NCI-H446 (cell line): Measurements from ENCODE around the gene SPAG9.

Experiments used
- DNase-seq, 2 experiments: peaks; one replicate each; lab custom pipeline; 2025; lab: John Stamatoyannopoulos, UW

The SPAG9 gene

DNA sequence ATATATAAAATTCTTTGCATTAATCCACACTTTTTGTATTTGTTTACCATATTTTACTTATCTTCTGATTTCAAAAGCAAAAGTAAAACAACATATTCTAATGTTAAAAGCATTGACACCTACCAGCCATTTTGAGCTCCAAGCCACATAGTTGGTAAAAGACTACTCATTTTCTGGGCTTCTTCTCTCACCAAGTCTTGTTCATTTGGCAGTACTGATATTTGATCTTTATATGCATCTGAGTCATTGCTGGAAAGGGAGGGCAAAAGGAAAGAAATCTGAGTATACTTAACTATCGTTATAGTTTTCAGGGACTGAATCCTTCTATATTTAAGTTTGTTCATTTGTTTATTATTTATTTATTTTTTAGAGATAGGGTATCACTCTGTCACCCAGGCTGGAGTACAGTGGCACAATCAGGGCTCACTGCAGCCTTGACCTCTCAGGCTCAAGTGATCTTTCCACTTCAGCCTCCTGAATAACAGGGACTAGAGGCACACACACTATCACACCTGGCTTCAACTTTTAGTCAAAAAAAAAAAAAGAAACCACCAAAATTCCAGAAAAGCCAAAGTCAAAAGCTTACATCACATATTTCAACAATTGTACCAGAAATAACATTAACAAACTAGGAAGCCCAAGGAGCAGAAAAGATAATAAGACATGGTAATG, 133.5 kb downstream of the SPAG9 start:
- no peak for DNase-seq

GRCh38 chr17:50981279-50981678, 139.4 kb downstream of the SPAG9 start:
- no peak for DNase-seq

GRCh38 chr17:50979524-50979927, 141.1 kb downstream of the SPAG9 start:
- no peak for DNase-seq

DNA sequence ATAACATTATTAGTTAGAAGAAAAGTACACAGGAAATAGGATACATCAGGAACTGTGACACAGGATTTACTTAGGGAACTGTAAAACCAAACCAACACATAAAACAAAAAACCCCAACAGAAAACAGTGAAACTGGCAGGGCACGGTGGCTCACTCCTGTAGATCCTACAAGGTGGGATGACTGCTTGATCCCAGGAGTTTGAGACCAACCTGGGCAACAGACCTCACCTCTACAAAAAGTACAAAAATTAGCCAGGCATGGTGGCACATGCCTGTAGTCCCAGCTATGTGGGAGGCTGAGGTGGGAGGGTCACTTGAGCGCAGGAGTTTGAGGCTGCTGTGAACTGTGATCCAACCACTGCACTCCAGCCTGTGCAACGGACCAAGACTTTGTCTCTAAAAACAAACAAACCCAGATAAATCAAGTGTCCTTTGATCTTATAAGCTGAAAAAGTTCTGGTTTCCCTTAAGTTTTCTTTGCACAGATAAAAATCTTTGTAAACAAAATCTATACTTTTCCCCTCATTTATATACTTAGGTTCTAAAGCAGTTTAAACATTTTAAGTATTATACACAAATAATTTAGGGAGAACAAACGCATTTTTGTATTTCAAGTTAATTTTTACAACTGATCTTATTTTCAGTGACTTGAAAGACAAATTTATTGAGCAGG, 143.0 kb downstream of the SPAG9 start:
- no peak for DNase-seq

- no peak for DNase-seq
These were observed 143.7 kb downstream of the SPAG9 start for GRCh38 chr17:50976951-50977472.

- DNase-seq = no peak
These were observed 146.8 kb downstream of the SPAG9 start for GRCh38 chr17:50973557-50974494.

DNA sequence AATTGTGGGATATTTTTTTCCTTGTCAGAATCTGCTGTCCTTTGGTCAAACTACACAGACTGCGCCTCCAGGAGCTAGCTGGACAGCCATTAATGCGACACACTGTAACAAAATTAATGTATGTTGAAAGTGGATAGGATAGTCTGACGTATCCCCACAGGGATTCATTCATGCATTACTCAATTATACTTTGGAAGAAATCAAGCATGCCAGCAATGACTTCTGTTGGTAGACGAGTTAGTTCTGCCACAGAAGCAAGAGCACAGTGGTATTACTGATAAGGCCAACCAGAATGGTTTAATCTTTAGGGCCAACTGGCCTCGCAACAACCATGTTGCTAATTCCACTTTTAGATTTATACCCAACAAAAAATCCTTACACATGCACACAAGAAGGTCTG, 148.1 kb downstream of the SPAG9 start:
- DNase-seq = no peak

DNA sequence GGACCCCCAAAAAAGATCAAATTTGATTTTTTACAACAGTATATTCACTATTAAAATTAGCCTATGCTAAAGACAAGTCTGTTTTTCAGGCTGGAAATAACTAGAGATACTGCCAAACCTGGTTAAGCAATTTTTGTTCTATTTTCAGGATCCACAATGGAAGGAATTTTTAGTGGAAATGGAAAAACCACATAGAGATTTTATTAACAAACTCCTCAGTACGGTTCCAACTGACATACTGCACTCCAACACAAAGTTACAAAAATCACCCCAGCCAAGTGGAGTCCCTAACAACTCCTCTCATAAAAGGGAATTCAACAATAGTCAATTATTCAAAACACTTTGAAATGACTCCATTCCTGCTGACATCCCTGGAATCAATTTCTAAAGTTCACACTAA, 152.9 kb downstream of the SPAG9 start:
- no peak for DNase-seq

- DNase-seq = no peak
These were observed 154.5 kb downstream of the SPAG9 start for GRCh38 chr17:50966163-50966666.

GRCh38 chr17:50963139-50963538, 157.5 kb downstream of the SPAG9 start:
- DNase-seq = no peak

- DNase-seq = no peak
These were observed 159.1 kb downstream of the SPAG9 start for GRCh38 chr17:50961282-50962220.

DNA sequence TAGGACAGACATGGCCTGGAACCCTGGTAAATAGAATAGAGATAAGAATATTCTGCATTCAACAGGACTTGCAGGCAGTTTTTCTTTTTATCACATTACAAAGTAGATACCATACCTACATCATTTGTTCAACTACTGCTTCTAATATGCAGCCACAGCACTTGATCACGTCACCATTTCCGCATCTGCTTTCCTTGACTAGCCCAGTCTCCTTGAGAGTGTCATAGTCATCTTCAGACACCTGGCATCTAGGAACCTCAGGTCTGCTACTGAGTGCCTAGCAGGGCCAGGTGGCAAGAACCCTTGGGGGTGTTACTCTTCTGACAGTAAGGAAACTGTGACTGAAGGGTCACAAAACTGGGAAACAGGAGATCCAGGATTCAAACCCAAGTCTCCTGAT, 161.3 kb downstream of the SPAG9 start:
- DNase-seq = no peak

DNA sequence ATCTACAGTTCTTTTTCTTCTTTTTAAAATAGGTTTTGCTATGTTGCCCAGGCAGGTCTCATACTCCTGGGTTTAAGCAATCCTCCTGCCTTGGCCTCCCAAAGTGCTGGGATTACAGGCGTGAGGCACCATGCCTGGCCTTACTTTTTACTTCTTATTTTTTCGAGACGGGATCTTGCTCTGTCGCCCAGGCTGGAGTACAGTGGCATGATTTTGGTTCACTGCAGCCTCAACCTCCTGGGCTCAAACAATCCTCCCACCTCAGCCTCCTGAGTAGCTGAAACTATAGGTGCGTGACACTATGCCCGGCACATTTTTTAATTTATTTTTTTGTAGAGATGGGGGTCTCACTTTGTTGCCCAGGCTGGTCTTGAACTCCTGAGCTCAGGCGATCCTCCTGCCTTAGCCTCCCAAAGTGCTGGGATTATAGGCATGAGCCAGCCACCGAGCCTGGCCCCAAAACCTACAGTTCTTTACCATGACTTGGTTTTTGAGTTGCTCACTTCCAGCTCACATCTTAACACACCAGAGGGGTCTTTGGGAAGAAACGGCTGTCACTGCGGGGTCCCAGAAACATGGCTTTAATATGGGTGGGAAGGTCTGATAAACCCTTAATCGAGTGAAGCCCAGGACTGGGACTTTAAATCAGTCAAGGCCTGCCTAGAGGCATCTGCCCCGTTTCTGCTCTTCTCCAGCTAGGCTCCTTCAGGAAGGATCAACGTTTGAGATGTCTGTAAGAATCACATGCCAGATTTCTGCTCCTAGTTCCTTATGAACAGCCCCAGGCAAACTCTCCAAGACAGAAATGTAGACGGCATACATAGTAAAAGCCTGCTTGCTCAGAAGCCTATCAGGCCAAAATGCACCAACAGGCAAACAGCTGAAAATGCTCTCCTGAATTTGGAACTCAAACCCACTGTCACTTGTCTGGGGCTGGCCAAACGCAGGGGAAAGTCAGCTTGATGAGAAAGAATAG, 162.8 kb downstream of the SPAG9 start:
- no peak for DNase-seq

DNA sequence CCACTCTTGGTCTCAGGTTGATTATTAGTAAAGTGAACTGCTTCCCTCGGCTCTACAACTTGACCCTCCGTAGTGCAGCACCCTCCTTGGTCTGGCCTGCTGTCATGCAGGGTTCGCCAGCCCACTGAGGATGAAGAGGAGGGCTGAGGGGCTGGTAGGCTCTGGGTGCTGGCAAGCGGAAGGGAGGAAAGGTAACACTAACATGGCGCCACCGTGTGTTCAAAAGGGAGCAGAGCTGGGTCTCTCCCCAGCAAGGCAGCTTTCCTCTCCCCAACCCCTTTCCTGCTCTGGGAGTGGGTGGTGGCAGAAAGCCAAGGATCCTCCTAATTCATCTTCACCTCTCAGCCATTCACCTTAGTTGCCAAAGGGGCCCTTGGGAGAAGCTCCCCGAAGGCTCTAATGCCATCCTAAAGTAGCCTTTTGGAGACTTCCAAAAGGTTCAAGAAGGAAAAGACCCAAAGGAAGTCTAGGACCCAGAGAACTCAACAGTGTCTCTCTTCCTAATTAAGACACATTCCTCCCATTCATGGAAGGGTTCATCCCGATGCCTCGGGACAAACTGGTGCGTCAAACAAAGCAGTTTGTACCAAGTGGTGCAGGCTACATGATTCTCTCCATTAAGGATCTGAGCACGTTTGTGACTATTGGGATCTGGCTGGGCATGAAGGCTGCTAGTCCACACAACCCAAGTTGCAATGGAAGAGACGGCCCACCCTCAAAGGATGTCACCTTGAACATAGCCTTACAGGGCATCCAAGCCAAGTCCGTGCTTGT, 163.7 kb downstream of the SPAG9 start:
- peak; percentile 45 to 69 for DNase-seq

- DNase-seq = no peak
These were observed 164.3 kb downstream of the SPAG9 start for GRCh38 chr17:50956409-50956749.

- no peak for DNase-seq
These were observed 165.0 kb downstream of the SPAG9 start for GRCh38 chr17:50955667-50956120.

GRCh38 chr17:50955160-50955559, 165.5 kb downstream of the SPAG9 start:
- no peak for DNase-seq

DNA sequence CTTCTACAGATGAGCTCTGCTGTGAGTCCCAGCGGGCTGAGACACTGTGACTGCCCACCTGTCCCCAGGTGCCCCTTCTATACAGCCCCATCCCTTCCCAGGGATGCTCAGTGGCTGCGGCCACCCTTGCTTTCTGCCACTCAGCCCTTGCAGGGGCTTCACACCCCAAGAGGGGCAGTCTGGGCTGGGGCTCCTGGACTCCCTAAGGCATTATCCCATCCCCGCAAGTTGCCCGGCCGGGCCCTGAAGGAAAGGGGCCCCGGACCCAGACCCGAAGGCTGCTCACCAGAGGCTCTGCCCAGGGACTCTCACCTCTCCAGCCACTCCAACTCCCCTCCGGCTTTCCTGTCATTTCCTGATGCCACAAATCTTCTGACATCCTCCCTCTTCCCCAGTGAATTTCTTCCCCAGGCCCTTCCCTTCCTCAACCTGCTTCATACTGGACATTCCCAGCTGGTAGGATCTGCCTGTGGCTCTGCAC, 166.0 kb downstream of the SPAG9 start:
- no peak for DNase-seq
